Measurements from ENCODE around the gene STARD9. TPM values are rescaled to one million over a fixed set of nuclear protein-coding genes. Genes with fewer than 3 reads are reported as not detected.

The STARD9 gene
- total RNA-seq, 4 donors from 2014 or later = 1.6 to 3.5 (median 2.0) TPM

GRCh38 chr15:42627485-42627884, 52.1 kb downstream of the STARD9 start:
- no peak overlapping the region for H3K27ac ChIP-seq
- in situ Hi-C loops (cut with MboI; ENCODE audit: low sequenced_read_pairs in 4 of 4) = no loop called here
- H3K4me1 ChIP-seq = no peaks in the 10 kb centered on the region
- DNase-seq = no peak
- intact Hi-C loops (cut with DNase I; ENCODE audit: low total_unique reads) = no loop called here
- H3K36me3 ChIP-seq = no peaks in the 10 kb centered on the region
- TF ChIP-seq POLR2A (IDR thresholded peaks at IDR 0.05) = no peak
- TF ChIP-seq CTCF (IDR thresholded peaks at IDR 0.05 in 4 of 5, conservative IDR thresholded peaks at IDR 0.05 in 1 of 5) = no peak
- no peak overlapping the region for H3K4me3 ChIP-seq
- no peak for ATAC-seq
- no peaks in the 10 kb centered on the region for H3K27me3 ChIP-seq
- no peaks in the 10 kb centered on the region for H3K9me3 ChIP-seq

- Histone ChIP-seq H3K4me1 (no peaks in the 10 kb centered on the region), H3K27ac (no peak overlapping the region), H3K27me3 (no peaks in the 10 kb centered on the region), H3K9me3 (no peaks in the 10 kb centered on the region), H3K4me3 (no peak overlapping the region), H3K36me3 (no peaks in the 10 kb centered on the region)
- DNase-seq = no peak
- TF ChIP-seq POLR2A (IDR thresholded peaks at IDR 0.05) = no peak
- no peak for TF ChIP-seq CTCF (IDR thresholded peaks at IDR 0.05 in 4 of 5, conservative IDR thresholded peaks at IDR 0.05 in 1 of 5)
- no peak for ATAC-seq
- in situ Hi-C loops (cut with MboI; ENCODE audit: low sequenced_read_pairs in 4 of 4) (no loop called here), intact Hi-C loops (cut with DNase I; ENCODE audit: low total_unique reads) (no loop called here)
Observed at GRCh38 chr15:42628761-42629160, 53.4 kb downstream of the STARD9 start.

GRCh38 chr15:42632105-42632675, 56.8 kb downstream of the STARD9 start:
- in situ Hi-C loops (cut with MboI; ENCODE audit: low sequenced_read_pairs in 4 of 4) = no loop called here
- intact Hi-C loops (cut with DNase I; ENCODE audit: low total_unique reads) = no loop called here
- no peak for ATAC-seq

GRCh38 chr15:42640109-42640508, 64.7 kb downstream of the STARD9 start:
- H3K4me1 ChIP-seq = no peaks in the 10 kb centered on the region
- H3K36me3 ChIP-seq = no peaks in the 10 kb centered on the region
- H3K27me3 ChIP-seq = no peaks in the 10 kb centered on the region
- intact Hi-C loops (cut with DNase I; ENCODE audit: low total_unique reads) = no loop called here
- TF ChIP-seq CTCF (IDR thresholded peaks at IDR 0.05 in 4 of 5, conservative IDR thresholded peaks at IDR 0.05 in 1 of 5) = no peak
- no peak for TF ChIP-seq POLR2A (IDR thresholded peaks at IDR 0.05)
- H3K9me3 ChIP-seq = no peaks in the 10 kb centered on the region
- no peak overlapping the region for H3K27ac ChIP-seq
- ATAC-seq = no peak
- no peak overlapping the region for H3K4me3 ChIP-seq
- DNase-seq = no peak
- in situ Hi-C loops (cut with MboI; ENCODE audit: low sequenced_read_pairs in 4 of 4) = loop anchor here in 2 of 4 donors (10.0 kb wide), 2 partner anchors 95 to 105 kb away; partner anchors contain the start of genes HAUS2 (in 1 of the 2) and LRRC57 (in 1 of the 2)

More at GRCh38 chr15:42632105-42632675, 56.8 kb downstream of the STARD9 start:
- Histone ChIP-seq H3K36me3 (no peaks in the 10 kb centered on the region), H3K4me1 (no peaks in the 10 kb centered on the region), H3K4me3 (no peak overlapping the region), H3K27ac (no peak overlapping the region), H3K27me3 (no peaks in the 10 kb centered on the region), H3K9me3 (no peaks in the 10 kb centered on the region)
- TF ChIP-seq CTCF (IDR thresholded peaks at IDR 0.05 in 4 of 5, conservative IDR thresholded peaks at IDR 0.05 in 1 of 5) (no peak), POLR2A (IDR thresholded peaks at IDR 0.05) (no peak)
- no peak for DNase-seq

Measured in gastrocnemius medialis (tissue), 4 donors.